ENCODE results near the gene AP1S1.

DNA sequence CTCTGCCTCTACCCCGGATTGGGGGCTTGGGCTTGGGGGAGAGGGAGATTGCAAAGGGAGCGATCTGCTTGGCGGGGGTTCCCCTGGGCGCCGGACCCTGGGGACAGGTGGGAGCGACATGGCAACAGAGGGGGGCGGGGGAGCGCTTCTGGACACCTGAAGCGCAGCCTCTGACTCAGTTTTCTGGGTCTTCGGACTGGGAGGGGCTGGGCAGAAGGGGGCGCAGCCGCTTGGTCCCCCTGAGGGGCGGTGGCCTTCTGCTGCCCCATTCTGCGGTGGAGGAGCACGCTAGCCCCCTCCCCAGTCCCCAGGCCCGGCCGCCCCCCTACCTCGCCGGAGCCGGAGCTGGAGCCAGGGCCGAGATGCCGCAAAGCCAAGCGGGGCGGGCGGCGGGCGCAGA, 25.4 kb downstream of the AP1S1 start:
- TF ChIP-seq CTCF (IDR thresholded peaks at IDR 0.05) (no peak), EP300 (IDR thresholded peaks at IDR 0.05) (no peak), POLR2A (IDR thresholded peaks at IDR 0.05) (no peak), POLR2AphosphoS5 (IDR thresholded peaks at IDR 0.05) (no peak)

Data from suprapubic skin (tissue), 4 donors.